ENCODE results near the gene CDK11B.

CDK11B gene

GRCh38 chr1:1626207-1627141 is 32.3 kb downstream of the CDK11B start:
- DNase-seq = no peak

- DNase-seq = no peak
Observed at GRCh38 chr1:1625824-1626206, 33.0 kb downstream of the CDK11B start.

GRCh38 chr1:1625404-1625775 is 33.4 kb downstream of the CDK11B start:
- no peak for DNase-seq

GRCh38 chr1:1624443-1625403 is 34.1 kb downstream of the CDK11B start:
- no peak for DNase-seq

- DNase-seq = no peak
Observed at GRCh38 chr1:1623631-1624442, 35.0 kb downstream of the CDK11B start.

- DNase-seq = no peak
Observed at GRCh38 chr1:1623181-1623630, 35.6 kb downstream of the CDK11B start.

- no peak for DNase-seq
Observed at GRCh38 chr1:1622788-1623094, 36.1 kb downstream of the CDK11B start.

- no peak for DNase-seq
Observed at GRCh38 chr1:1622010-1622787, 36.6 kb downstream of the CDK11B start.

- DNase-seq = no peak
Observed at GRCh38 chr1:1621173-1622009, 37.4 kb downstream of the CDK11B start.

- no peak for DNase-seq
Observed at GRCh38 chr1:1620433-1621139, 38.2 kb downstream of the CDK11B start.

GRCh38 chr1:1619917-1620361 is 38.9 kb downstream of the CDK11B start:
- DNase-seq = no peak

GRCh38 chr1:1618396-1619068 is 40.3 kb downstream of the CDK11B start:
- no peak for DNase-seq

- no peak for DNase-seq
Observed at GRCh38 chr1:1617925-1618324, 40.9 kb downstream of the CDK11B start.

GRCh38 chr1:1617516-1617915 is 41.3 kb downstream of the CDK11B start:
- DNase-seq = no peak

GRCh38 chr1:1616838-1617237 is 42.0 kb downstream of the CDK11B start:
- no peak for DNase-seq

- DNase-seq = no peak
Observed at GRCh38 chr1:1616045-1616790, 42.6 kb downstream of the CDK11B start.

- peak; percentile 97 to 98 for DNase-seq
Observed at GRCh38 chr1:1615256-1616044, 43.4 kb downstream of the CDK11B start, which contains the start of gene MIB2. TSS of gene MIB2 (plus strand) at chr1:1615500. CDS start at chr1:1623453, 7,953 bp downstream.

GRCh38 chr1:1614954-1615255 is 43.9 kb downstream of the CDK11B start:
- DNase-seq = no peak
